Sciatic nerve (tissue), 2 donors: ENCODE measurements around the gene AGFG1. TPM values are rescaled to one million over a fixed set of nuclear protein-coding genes. Genes with fewer than 3 reads are reported as not detected.
A peak's percentile ranks its signal among the peaks of the same experiment; 100 is the strongest.

Experiments
- ATAC-seq: fragments of 200-7000 bp; cut with Tn5 transposase; one replicate; pipeline ENCODE4 v1.9.1; 2020; ENCODE audit warnings: mild to moderate bottlenecking, moderate library complexity
- DNase-seq: peaks from one replicate; pipeline ENCODE4 v3.0.0-alpha.2; 2020; ENCODE audit warnings: low spot score
- intact Hi-C: fragments of 100-400 bp; cut with DNase I; formaldehyde crosslinking; loops from one replicate; pipeline ENCODE4 v1.14.2; 2022
- total RNA-seq: library from RNA; stranded (reverse); fragmentation: NEBNext Ultra II Directional; extraction: Animal tissue kit (Norgen Biotek cat#: 25700); gene quantifications from one replicate; pipeline ENCODE4 v1.2.1, GENCODE V29; 2021
- donor health status: DM: no; HTN: no; CAD: no.
- donor health status: DM: no; HTN: no; CAD: no.

AGFG1 gene
- total RNA-seq, 1 donor from 2014 or later: 85.6 TPM

- intact Hi-C loops: no loop called here
- ATAC-seq (no peak), DNase-seq (no peak)
Measured at GRCh38 chr2:227485429-227485828, 13.5 kb downstream of the AGFG1 start.

GRCh38 chr2:227486688-227487087 lies 14.7 kb downstream of the AGFG1 start:
- intact Hi-C loops: no loop called here
- DNase-seq: no peak
- ATAC-seq: no peak

- no peak for ATAC-seq
- intact Hi-C loops: no loop called here
Measured at GRCh38 chr2:227488045-227488444, 16.1 kb downstream of the AGFG1 start.

GRCh38 chr2:227491386-227491785 lies 19.4 kb downstream of the AGFG1 start:
- ATAC-seq (no peak), DNase-seq (no peak)
- intact Hi-C loops: no loop called here

More at GRCh38 chr2:227488045-227488444, 16.1 kb downstream of the AGFG1 start:
- no peak for DNase-seq

- intact Hi-C loops: no loop called here
- ATAC-seq: no peak
- DNase-seq: no peak
Measured at GRCh38 chr2:227493524-227493923, 21.6 kb downstream of the AGFG1 start.

GRCh38 chr2:227497158-227497557 lies 25.2 kb downstream of the AGFG1 start:
- no peak for ATAC-seq
- no peak for DNase-seq
- intact Hi-C loops: no loop called here

GRCh38 chr2:227499627-227500300 lies 27.8 kb downstream of the AGFG1 start:
- DNase-seq: no peak
- intact Hi-C loops: no loop called here
- no peak for ATAC-seq

- intact Hi-C loops: no loop called here
- DNase-seq (no peak), ATAC-seq (no peak)
Measured at GRCh38 chr2:227500301-227500630, 28.3 kb downstream of the AGFG1 start.

GRCh38 chr2:227503433-227504406 lies 31.8 kb downstream of the AGFG1 start:
- intact Hi-C loops: no loop called here
- peak; percentile 55 for ATAC-seq
- DNase-seq: no peak

GRCh38 chr2:227504700-227505099 lies 32.7 kb downstream of the AGFG1 start:
- no peak for ATAC-seq
- intact Hi-C loops: no loop called here

GRCh38 chr2:227506456-227506855 lies 34.5 kb downstream of the AGFG1 start:
- DNase-seq: no peak
- intact Hi-C loops: no loop called here
- no peak for ATAC-seq

More at GRCh38 chr2:227504700-227505099, 32.7 kb downstream of the AGFG1 start:
- no peak for DNase-seq

GRCh38 chr2:227507963-227508362 lies 36.0 kb downstream of the AGFG1 start:
- intact Hi-C loops: no loop called here
- ATAC-seq (no peak), DNase-seq (no peak)

- no peak for ATAC-seq
- intact Hi-C loops: no loop called here
Measured at GRCh38 chr2:227509076-227509475, 37.1 kb downstream of the AGFG1 start.

GRCh38 chr2:227509824-227510619 lies 38.1 kb downstream of the AGFG1 start:
- no peak for DNase-seq
- intact Hi-C loops: no loop called here
- ATAC-seq: no peak

More at GRCh38 chr2:227509076-227509475, 37.1 kb downstream of the AGFG1 start:
- no peak for DNase-seq

- intact Hi-C loops: no loop called here
- no peak for ATAC-seq
Measured at GRCh38 chr2:227510620-227510958, 38.6 kb downstream of the AGFG1 start.

GRCh38 chr2:227511239-227511930 lies 39.4 kb downstream of the AGFG1 start:
- intact Hi-C loops: no loop called here

More at GRCh38 chr2:227510620-227510958, 38.6 kb downstream of the AGFG1 start:
- no peak for DNase-seq

GRCh38 chr2:227511955-227512354 lies 40.0 kb downstream of the AGFG1 start:
- ATAC-seq: no peak
- DNase-seq: no peak
- intact Hi-C loops: no loop called here

More at GRCh38 chr2:227511239-227511930, 39.4 kb downstream of the AGFG1 start:
- no peak for DNase-seq
- no peak for ATAC-seq

- ATAC-seq (no peak), DNase-seq (no peak)
- intact Hi-C loops: no loop called here
Measured at GRCh38 chr2:227513113-227513512, 41.2 kb downstream of the AGFG1 start.

- ATAC-seq (no peak), DNase-seq (no peak)
- intact Hi-C loops: no loop called here
Measured at GRCh38 chr2:227515742-227516141, 43.8 kb downstream of the AGFG1 start.
